HL-60 (cell line): ENCODE results near the gene GALM.

Source experiments
- DNase-seq, 2 experiments: peaks; one replicate each; pipeline ENCODE4 v3.0.0-alpha.2; 2010 to 2020; ENCODE audit warnings: low read depth in 1 of 2, low spot score in 1 of 2
- H3K27ac ChIP-seq: fragments of 250-450 bp; sonication (Bioruptor Pico); replicated peaks from 2 replicates; pipeline ENCODE4 v1.5.1; 2020; ENCODE audit warnings: mild to moderate bottlenecking, moderate library complexity
- H3K27me3 ChIP-seq: fragments of 250-450 bp; sonication (Bioruptor Pico); 2 replicates; pipeline ENCODE4 v1.5.1; 2021; ENCODE audit warnings: mild to moderate bottlenecking, moderate library complexity; ENCODE audit not compliant: insufficient read depth, poor library complexity, severe bottlenecking
- H3K4me3 ChIP-seq: replicated peaks from 2 replicates; pipeline ENCODE4 v1.5.1; 2011; ENCODE audit warnings: mild to moderate bottlenecking, control low read depth, low read length; ENCODE audit not compliant: insufficient read depth
- GABPA ChIP-seq: IDR thresholded peaks from 2 replicates; pipeline ENCODE4 v1.6.1; 2012; ENCODE audit warnings: low read depth
- POLR2AphosphoS5 ChIP-seq: IDR thresholded peaks from 2 replicates; pipeline ENCODE4 v1.6.1; 2012; ENCODE audit warnings: low read depth
- SPI1 ChIP-seq: IDR thresholded peaks from 2 replicates; pipeline ENCODE4 v1.6.1; 2012; ENCODE audit warnings: low read depth, mild to moderate bottlenecking, borderline replicate concordance
- TF ChIP-seq, protein P1 (sequence below): IDR thresholded peaks from 2 replicates; pipeline ENCODE4 v1.6.1; 2012; ENCODE audit warnings: low read depth; ENCODE audit not compliant: insufficient replicate concordance
- TF ChIP-seq, protein P2 (sequence below): IDR thresholded peaks from one replicate; pipeline ENCODE4 v1.5.1; 2011; ENCODE audit warnings: low read length, control low read depth, inconsistent platforms; ENCODE audit not compliant: insufficient read depth

GALM gene

DNA sequence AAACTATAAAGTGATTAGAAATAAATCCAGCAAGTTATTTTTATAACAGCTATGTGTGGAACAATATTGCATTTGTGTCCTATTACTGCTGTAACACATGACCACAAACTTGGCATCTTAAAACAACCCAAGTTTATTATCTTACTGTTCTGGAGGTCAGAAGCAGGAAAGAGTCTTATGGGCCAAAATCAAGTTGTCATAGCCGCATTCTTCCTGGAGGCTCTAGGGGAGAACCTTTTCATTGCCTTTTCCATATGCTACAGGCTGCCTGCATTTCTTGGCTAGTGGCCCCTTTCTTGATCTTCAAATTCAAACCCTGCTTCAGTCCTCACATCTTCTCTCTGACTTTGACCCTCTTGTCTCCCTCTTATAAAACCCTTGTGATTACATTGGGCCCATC, 36.2 kb upstream of the GALM start:
- no peak for DNase-seq
- Histone ChIP-seq H3K27me3 (no peaks in the 10 kb centered on the region), H3K27ac (no peak overlapping the region), H3K4me3 (no peak overlapping the region)
- TF ChIP-seq SPI1 (no peak), GABPA (no peak), POLR2AphosphoS5 (no peak)
- TF ChIP-seq, protein P1, sequence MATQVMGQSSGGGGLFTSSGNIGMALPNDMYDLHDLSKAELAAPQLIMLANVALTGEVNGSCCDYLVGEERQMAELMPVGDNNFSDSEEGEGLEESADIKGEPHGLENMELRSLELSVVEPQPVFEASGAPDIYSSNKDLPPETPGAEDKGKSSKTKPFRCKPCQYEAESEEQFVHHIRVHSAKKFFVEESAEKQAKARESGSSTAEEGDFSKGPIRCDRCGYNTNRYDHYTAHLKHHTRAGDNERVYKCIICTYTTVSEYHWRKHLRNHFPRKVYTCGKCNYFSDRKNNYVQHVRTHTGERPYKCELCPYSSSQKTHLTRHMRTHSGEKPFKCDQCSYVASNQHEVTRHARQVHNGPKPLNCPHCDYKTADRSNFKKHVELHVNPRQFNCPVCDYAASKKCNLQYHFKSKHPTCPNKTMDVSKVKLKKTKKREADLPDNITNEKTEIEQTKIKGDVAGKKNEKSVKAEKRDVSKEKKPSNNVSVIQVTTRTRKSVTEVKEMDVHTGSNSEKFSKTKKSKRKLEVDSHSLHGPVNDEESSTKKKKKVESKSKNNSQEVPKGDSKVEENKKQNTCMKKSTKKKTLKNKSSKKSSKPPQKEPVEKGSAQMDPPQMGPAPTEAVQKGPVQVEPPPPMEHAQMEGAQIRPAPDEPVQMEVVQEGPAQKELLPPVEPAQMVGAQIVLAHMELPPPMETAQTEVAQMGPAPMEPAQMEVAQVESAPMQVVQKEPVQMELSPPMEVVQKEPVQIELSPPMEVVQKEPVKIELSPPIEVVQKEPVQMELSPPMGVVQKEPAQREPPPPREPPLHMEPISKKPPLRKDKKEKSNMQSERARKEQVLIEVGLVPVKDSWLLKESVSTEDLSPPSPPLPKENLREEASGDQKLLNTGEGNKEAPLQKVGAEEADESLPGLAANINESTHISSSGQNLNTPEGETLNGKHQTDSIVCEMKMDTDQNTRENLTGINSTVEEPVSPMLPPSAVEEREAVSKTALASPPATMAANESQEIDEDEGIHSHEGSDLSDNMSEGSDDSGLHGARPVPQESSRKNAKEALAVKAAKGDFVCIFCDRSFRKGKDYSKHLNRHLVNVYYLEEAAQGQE = no peak
- TF ChIP-seq, protein P2, sequence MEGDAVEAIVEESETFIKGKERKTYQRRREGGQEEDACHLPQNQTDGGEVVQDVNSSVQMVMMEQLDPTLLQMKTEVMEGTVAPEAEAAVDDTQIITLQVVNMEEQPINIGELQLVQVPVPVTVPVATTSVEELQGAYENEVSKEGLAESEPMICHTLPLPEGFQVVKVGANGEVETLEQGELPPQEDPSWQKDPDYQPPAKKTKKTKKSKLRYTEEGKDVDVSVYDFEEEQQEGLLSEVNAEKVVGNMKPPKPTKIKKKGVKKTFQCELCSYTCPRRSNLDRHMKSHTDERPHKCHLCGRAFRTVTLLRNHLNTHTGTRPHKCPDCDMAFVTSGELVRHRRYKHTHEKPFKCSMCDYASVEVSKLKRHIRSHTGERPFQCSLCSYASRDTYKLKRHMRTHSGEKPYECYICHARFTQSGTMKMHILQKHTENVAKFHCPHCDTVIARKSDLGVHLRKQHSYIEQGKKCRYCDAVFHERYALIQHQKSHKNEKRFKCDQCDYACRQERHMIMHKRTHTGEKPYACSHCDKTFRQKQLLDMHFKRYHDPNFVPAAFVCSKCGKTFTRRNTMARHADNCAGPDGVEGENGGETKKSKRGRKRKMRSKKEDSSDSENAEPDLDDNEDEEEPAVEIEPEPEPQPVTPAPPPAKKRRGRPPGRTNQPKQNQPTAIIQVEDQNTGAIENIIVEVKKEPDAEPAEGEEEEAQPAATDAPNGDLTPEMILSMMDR = no peak

DNA sequence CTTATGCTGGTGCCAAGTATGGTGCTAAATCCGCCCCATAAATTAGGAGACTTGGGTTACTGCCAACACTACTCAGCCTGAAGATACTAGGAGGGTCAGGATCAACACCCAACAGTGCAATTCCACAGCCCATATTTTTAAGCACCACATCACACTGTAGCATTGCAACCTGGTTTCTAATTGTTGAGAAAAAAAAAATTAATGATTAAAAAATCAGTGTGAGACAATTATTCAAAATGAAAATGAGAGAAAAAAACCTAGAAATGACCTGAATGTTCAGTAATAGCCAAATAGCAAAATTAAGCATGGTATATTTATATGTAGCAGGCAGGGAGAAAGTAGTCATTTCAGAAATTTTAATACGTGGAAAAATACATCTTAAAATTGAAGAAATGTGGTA, 33.9 kb upstream of the GALM start:
- no peak overlapping the region for H3K27ac ChIP-seq
- H3K27me3 ChIP-seq = no peaks in the 10 kb centered on the region
- no peak for DNase-seq
- TF ChIP-seq POLR2AphosphoS5 = no peak
- TF ChIP-seq, protein P2 = no peak
- TF ChIP-seq SPI1 = no peak
- TF ChIP-seq GABPA = no peak
- TF ChIP-seq, protein P1 = no peak
- H3K4me3 ChIP-seq = no peak overlapping the region

DNA sequence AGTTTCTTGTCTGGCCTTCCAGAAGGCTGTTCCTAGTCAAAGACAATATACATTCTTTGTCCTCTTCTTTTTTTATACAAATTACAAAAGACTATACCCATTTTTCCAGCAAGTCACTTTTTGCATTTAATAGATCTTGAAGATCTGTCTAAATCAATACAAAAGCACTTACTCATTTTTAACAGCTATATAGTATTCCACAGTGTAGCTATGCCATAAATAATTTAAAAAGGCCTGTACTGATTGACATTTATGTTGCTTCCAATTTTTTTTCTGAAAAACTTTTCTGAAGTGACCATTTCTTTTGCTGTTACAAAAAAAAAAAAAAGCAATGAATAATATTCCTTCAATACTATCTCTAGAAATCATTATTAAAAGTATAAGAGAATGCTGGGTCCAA, 32.9 kb upstream of the GALM start:
- Histone ChIP-seq H3K4me3 (no peak overlapping the region), H3K27ac (no peak overlapping the region), H3K27me3 (no peaks in the 10 kb centered on the region)
- no peak for DNase-seq
- TF ChIP-seq POLR2AphosphoS5 (no peak), GABPA (no peak), SPI1 (no peak)
- TF ChIP-seq, protein P1 = no peak
- TF ChIP-seq, protein P2 = no peak
